Measurements from ENCODE around the gene ZNF148. TPM values are rescaled to one million over a fixed set of nuclear protein-coding genes. Genes with fewer than 3 reads are reported as not detected.

ZNF148 gene
- polyA plus RNA-seq, 3 donors = 6.5 to 48.4 (median 34.1) TPM

DNA sequence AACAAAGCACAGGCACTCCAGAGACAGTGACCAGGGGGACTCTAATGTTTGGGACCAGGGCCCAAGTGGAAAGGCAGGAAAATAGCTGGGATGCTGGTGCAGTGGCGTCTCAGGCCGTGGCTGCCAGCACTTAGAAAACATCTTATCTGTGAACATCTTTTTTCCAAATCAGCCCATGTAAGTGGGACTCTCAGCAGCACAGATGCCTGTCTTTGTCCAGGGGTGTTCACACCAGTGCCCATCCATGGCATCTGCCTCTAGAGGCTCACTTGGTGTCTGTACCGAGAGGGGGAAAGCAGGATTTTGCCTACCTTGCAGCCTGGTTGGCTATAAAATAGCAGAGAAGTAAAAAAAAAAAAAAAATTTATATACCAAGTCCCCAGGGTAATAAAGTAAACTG, 189.3 kb downstream of the ZNF148 start:
- Histone ChIP-seq H3K9me3 (replicated peaks in 1 of 2; ENCODE audit: control insufficient read depth in 1 of 2, insufficient read depth in 1 of 2, low read length in 2 of 2) (no peaks in the 10 kb centered on the region), H3K9ac (ENCODE audit: insufficient read depth, low read length, poor library complexity, severe bottlenecking) (no peak overlapping the region), H3K27ac (ENCODE audit: low read depth in 1 of 2, low read length in 2 of 2) (no peak overlapping the region), H3K4me1 (ENCODE audit: control insufficient read depth in 1 of 2, insufficient read depth in 2 of 2, low read length in 2 of 2) (no peaks in the 10 kb centered on the region), H4K20me1 (ENCODE audit: insufficient read depth, low read length) (no peaks in the 10 kb centered on the region), H2AFZ (ENCODE audit: insufficient read depth, low read depth, low read length, poor library complexity, severe bottlenecking) (no peak overlapping the region), H3K36me3 (replicated peaks in 1 of 2; ENCODE audit: control insufficient read depth in 1 of 2, insufficient read depth in 2 of 2, low read length in 2 of 2) (no peaks in the 10 kb centered on the region), H3K79me2 (ENCODE audit: insufficient read depth, low read length) (no peaks in the 10 kb centered on the region), H3K4me3 (replicated peaks in 1 of 3; ENCODE audit: low read depth in 2 of 3, low read length in 3 of 3) (no peak overlapping the region), H3K27me3 (ENCODE audit: control insufficient read depth in 2 of 2, insufficient read depth in 2 of 2, low read length in 2 of 2) (no peaks in the 10 kb centered on the region), H3K4me2 (replicated peaks; ENCODE audit: extremely low read depth, low read length, poor library complexity, severe bottlenecking) (no peak overlapping the region)
- no peaks in the 10 kb centered on the region for H3K36me3 Mint-ChIP-seq
- no peaks in the 10 kb centered on the region for H3K4me1 Mint-ChIP-seq
- no CpG with 5 or more reads among the region's 3 CpGs for WGBS (ENCODE audit: insufficient coverage)
- H3K9me3 Mint-ChIP-seq = no peaks in the 10 kb centered on the region
- TF ChIP-seq, protein P1, sequence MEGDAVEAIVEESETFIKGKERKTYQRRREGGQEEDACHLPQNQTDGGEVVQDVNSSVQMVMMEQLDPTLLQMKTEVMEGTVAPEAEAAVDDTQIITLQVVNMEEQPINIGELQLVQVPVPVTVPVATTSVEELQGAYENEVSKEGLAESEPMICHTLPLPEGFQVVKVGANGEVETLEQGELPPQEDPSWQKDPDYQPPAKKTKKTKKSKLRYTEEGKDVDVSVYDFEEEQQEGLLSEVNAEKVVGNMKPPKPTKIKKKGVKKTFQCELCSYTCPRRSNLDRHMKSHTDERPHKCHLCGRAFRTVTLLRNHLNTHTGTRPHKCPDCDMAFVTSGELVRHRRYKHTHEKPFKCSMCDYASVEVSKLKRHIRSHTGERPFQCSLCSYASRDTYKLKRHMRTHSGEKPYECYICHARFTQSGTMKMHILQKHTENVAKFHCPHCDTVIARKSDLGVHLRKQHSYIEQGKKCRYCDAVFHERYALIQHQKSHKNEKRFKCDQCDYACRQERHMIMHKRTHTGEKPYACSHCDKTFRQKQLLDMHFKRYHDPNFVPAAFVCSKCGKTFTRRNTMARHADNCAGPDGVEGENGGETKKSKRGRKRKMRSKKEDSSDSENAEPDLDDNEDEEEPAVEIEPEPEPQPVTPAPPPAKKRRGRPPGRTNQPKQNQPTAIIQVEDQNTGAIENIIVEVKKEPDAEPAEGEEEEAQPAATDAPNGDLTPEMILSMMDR (IDR thresholded peaks at IDR 0.05) = no peak
- peaks cover 1 to 4% (median 3%) of the 10 kb centered on the region in 3 donors for H3K27me3 Mint-ChIP-seq (ENCODE audit: low read depth in 3 of 3)
- no peak overlapping the region for H3K4me3 Mint-ChIP-seq
- intact Hi-C loops (cut with micrococcal nuclease) = no loop called here
- DNase-seq = no peak
- H3K27ac Mint-ChIP-seq = no peak overlapping the region

DNA sequence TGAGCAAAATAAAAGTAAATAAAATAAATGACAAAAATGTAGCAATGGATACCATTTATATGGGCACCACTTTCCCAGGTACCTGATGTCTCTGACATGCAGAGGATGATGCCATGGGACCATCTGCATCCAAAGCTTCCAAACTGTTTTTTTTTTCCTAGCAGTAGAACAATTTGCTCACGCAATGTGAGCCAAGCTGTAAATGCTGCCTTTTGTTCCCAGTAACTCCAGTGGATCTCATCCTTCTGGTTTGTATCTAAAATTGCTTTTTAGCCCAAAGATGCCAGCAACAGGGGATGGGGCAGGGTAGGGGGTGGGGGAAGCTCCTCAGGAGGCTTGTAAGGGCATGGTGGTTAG, 195.3 kb downstream of the ZNF148 start:
- H3K4me2 ChIP-seq (replicated peaks; ENCODE audit: extremely low read depth, low read length, poor library complexity, severe bottlenecking) = no peak overlapping the region
- no peaks in the 10 kb centered on the region for H3K36me3 ChIP-seq (replicated peaks in 1 of 2; ENCODE audit: control insufficient read depth in 1 of 2, insufficient read depth in 2 of 2, low read length in 2 of 2)
- H3K79me2 ChIP-seq (ENCODE audit: insufficient read depth, low read length) = no peaks in the 10 kb centered on the region
- TF ChIP-seq, protein P1 (IDR thresholded peaks at IDR 0.05) = no peak
- no peak overlapping the region for H2AFZ ChIP-seq (ENCODE audit: insufficient read depth, low read depth, low read length, poor library complexity, severe bottlenecking)
- peaks cover 0 to 4% (median 1%) of the 10 kb centered on the region in 3 donors for H3K27me3 Mint-ChIP-seq (ENCODE audit: low read depth in 3 of 3)
- H3K9ac ChIP-seq (ENCODE audit: insufficient read depth, low read length, poor library complexity, severe bottlenecking) = no peak overlapping the region
- H3K9me3 ChIP-seq (replicated peaks in 1 of 2; ENCODE audit: control insufficient read depth in 1 of 2, insufficient read depth in 1 of 2, low read length in 2 of 2) = no peaks in the 10 kb centered on the region
- H3K4me1 ChIP-seq (ENCODE audit: control insufficient read depth in 1 of 2, insufficient read depth in 2 of 2, low read length in 2 of 2) = no peaks in the 10 kb centered on the region
- no peak overlapping the region for H3K4me3 ChIP-seq (replicated peaks in 1 of 3; ENCODE audit: low read depth in 2 of 3, low read length in 3 of 3)
- H3K27ac Mint-ChIP-seq = no peak overlapping the region
- H3K27me3 ChIP-seq (ENCODE audit: control insufficient read depth in 2 of 2, insufficient read depth in 2 of 2, low read length in 2 of 2) = no peaks in the 10 kb centered on the region
- H3K4me1 Mint-ChIP-seq = peaks cover 2% of the 10 kb centered on the region
- no peaks in the 10 kb centered on the region for H3K9me3 Mint-ChIP-seq
- H4K20me1 ChIP-seq (ENCODE audit: insufficient read depth, low read length) = no peaks in the 10 kb centered on the region
- no CpG with 5 or more reads among the region's 1 CpG for WGBS (ENCODE audit: insufficient coverage)
- no peak for DNase-seq
- H3K4me3 Mint-ChIP-seq = no peak overlapping the region
- no peak overlapping the region for H3K27ac ChIP-seq (ENCODE audit: low read depth in 1 of 2, low read length in 2 of 2)
- intact Hi-C loops (cut with micrococcal nuclease) = no loop called here
- H3K36me3 Mint-ChIP-seq = no peaks in the 10 kb centered on the region
